Endodermal cell (in vitro differentiated cells): ENCODE data around the gene SH3GLB1. TPM values are rescaled to one million over a fixed set of nuclear protein-coding genes. Genes with fewer than 3 reads are reported as not detected.

Experiments used
- DNase-seq: peaks from one replicate; pipeline ENCODE4 v3.0.0-alpha.2; 2017
- H3K27ac ChIP-seq: 2 replicates; pipeline ENCODE4 v1.5.1; 2013; ENCODE audit warnings: mild to moderate bottlenecking, low read depth, low read length, moderate library complexity
- H3K27me3 ChIP-seq: 2 replicates; pipeline ENCODE4 v1.6.1; 2013; ENCODE audit warnings: mild to moderate bottlenecking, low read length, moderate library complexity; ENCODE audit not compliant: insufficient read depth, control insufficient read depth, poor library complexity, severe bottlenecking
- H3K36me3 ChIP-seq: 2 replicates; pipeline ENCODE4 v1.7.0; 2013; ENCODE audit warnings: mild to moderate bottlenecking, low read length, moderate library complexity; ENCODE audit not compliant: control insufficient read depth, insufficient read depth
- H3K4me1 ChIP-seq: one replicate; pipeline ENCODE4 v1.7.0; 2013; ENCODE audit warnings: low read length; ENCODE audit not compliant: control insufficient read depth, insufficient read depth
- H3K4me3 ChIP-seq: 2 replicates; pipeline ENCODE4 v1.5.1; 2013; ENCODE audit warnings: mild to moderate bottlenecking, low read length, moderate library complexity
- H3K9ac ChIP-seq: 2 replicates; pipeline ENCODE4 v1.6.1; 2013; ENCODE audit warnings: mild to moderate bottlenecking, low read length, moderate library complexity; ENCODE audit not compliant: poor library complexity, severe bottlenecking; ENCODE audit errors: extremely low read depth
- H3K9me3 ChIP-seq: 2 replicates; pipeline ENCODE4 v1.6.1; 2013; ENCODE audit warnings: mild to moderate bottlenecking, low read length, moderate library complexity; ENCODE audit not compliant: control insufficient read depth
- H3K27ac Mint-ChIP-seq: 2 replicates; pipeline ENCODE4 v1.8.0; 2020; ENCODE audit warnings: mixed read lengths
- H3K27me3 Mint-ChIP-seq: 2 replicates; pipeline ENCODE4 v1.8.0; 2021; ENCODE audit warnings: mild to moderate bottlenecking, mixed read lengths; ENCODE audit not compliant: insufficient read depth
- H3K36me3 Mint-ChIP-seq: 2 replicates; pipeline ENCODE4 v1.8.0; 2020; ENCODE audit warnings: low read depth, mixed read lengths
- H3K4me1 Mint-ChIP-seq: 2 replicates; pipeline ENCODE4 v1.8.0; 2020; ENCODE audit warnings: mixed read lengths
- H3K4me3 Mint-ChIP-seq: 2 replicates; pipeline ENCODE4 v1.8.0; 2020; ENCODE audit warnings: mild to moderate bottlenecking, moderate library complexity, mixed read lengths
- H3K9me3 Mint-ChIP-seq: 2 replicates; pipeline ENCODE4 v1.8.0; 2020; ENCODE audit warnings: mild to moderate bottlenecking, mixed read lengths
- CTCF ChIP-seq: fragments of 200-600 bp; sonication (generic); conservative IDR thresholded peaks from 2 replicates; pipeline ENCODE4 v1.5.0; 2021; ENCODE audit warnings: antibody characterized with exemption, mild to moderate bottlenecking
- WGBS, 2 experiments: methylation state at CpG; one replicate each; pipeline versions ENCODE4 v1.1.5 to v1.1.7; 2013; ENCODE audit warnings: missing lambda C conversion rate in 2 of 2, mixed read lengths in 1 of 2; ENCODE audit not compliant: insufficient coverage in 1 of 2, insufficient read length in 1 of 2; 5-methylcytosine and 5-hydroxymethylcytosine counted together
- total RNA-seq, 2 donors: library from RNA; stranded (reverse); fragmentation: NEBNext Ultra II Directional in 1 of 2; extraction: Animal tissue kit (Norgen Biotek cat#: 25700) in 1 of 2; gene quantifications; 2 replicates in 1 of 2; 3 replicates in 1 of 2; pipeline ENCODE4 v1.2.1, GENCODE V29; 2021

The SH3GLB1 gene
- total RNA-seq, 2 donors from 2014 or later, result 52.5 to 64.8 TPM

GRCh38 chr1:86751923-86752322 lies 47.5 kb downstream of the SH3GLB1 start:
- Histone ChIP-seq H3K4me1 (peaks cover 8% of the 10 kb centered on the region), H3K9me3 (no peaks in the 10 kb centered on the region), H3K9ac (no peak overlapping the region), H3K36me3 (no peaks in the 10 kb centered on the region), H3K27me3 (no peaks in the 10 kb centered on the region), H3K4me3 (no peak overlapping the region), H3K27ac (no peak overlapping the region)
- Mint-ChIP-seq H3K36me3 (no peaks in the 10 kb centered on the region), H3K9me3 (no peaks in the 10 kb centered on the region), H3K4me1 (peaks cover 32% of the 10 kb centered on the region), H3K27me3 (no peaks in the 10 kb centered on the region), H3K4me3 (no peak overlapping the region), H3K27ac (no peak overlapping the region)
- no peak for DNase-seq
- WGBS, 2 experiments, result 92 to 98% methylated on average over 5 to 6 of the region's 6 CpGs
- no peak for TF ChIP-seq CTCF

- Mint-ChIP-seq H3K4me3 (no peak overlapping the region), H3K4me1 (peaks cover 32% of the 10 kb centered on the region), H3K27me3 (no peaks in the 10 kb centered on the region), H3K9me3 (no peaks in the 10 kb centered on the region), H3K27ac (peak overlapping the region; percentile 24), H3K36me3 (no peaks in the 10 kb centered on the region)
- peak; percentile 72 for DNase-seq
- Histone ChIP-seq H3K36me3 (no peaks in the 10 kb centered on the region), H3K9me3 (no peaks in the 10 kb centered on the region), H3K9ac (no peak overlapping the region), H3K4me1 (peaks cover 8% of the 10 kb centered on the region), H3K4me3 (no peak overlapping the region), H3K27me3 (no peaks in the 10 kb centered on the region), H3K27ac (no peak overlapping the region)
- TF ChIP-seq CTCF, result peak; percentile 60
Observed at GRCh38 chr1:86753700-86754099, 49.3 kb downstream of the SH3GLB1 start.

GRCh38 chr1:86754265-86754974 lies 50.0 kb downstream of the SH3GLB1 start:
- H3K9me3 Mint-ChIP-seq, result peaks cover under 1% of the 10 kb centered on the region
- DNase-seq, result peak; percentile 80
- TF ChIP-seq CTCF, result peak; percentile 40
- Histone ChIP-seq H3K9ac (no peak overlapping the region), H3K4me3 (no peak overlapping the region), H3K27me3 (no peaks in the 10 kb centered on the region), H3K9me3 (no peaks in the 10 kb centered on the region), H3K36me3 (no peaks in the 10 kb centered on the region), H3K4me1 (peaks cover 8% of the 10 kb centered on the region), H3K27ac (no peak overlapping the region)
- WGBS, 2 experiments, result 63 to 78% methylated on average over 3 to 4 of the region's 4 CpGs
- H3K4me1 Mint-ChIP-seq, result peaks cover 32% of the 10 kb centered on the region
- no peaks in the 10 kb centered on the region for H3K27me3 Mint-ChIP-seq
- no peaks in the 10 kb centered on the region for H3K36me3 Mint-ChIP-seq
- H3K4me3 Mint-ChIP-seq, result no peak overlapping the region
- peak overlapping the region; percentile 8 for H3K27ac Mint-ChIP-seq
